B cell (primary cell): ENCODE measurements around the gene FBF1. TPM values are rescaled to one million over a fixed set of nuclear protein-coding genes. Genes with fewer than 3 reads are reported as not detected.

Source experiments
- ATAC-seq: fragments of 200-7000 bp; cut with Tn5 transposase; one replicate; pipeline ENCODE4 v1.10.0; 2021; ENCODE audit warnings: low read depth, mild to moderate bottlenecking, moderate number of reproducible peaks, moderate library complexity
- CTCF ChIA-PET: fragments of 350-600 bp; sonication (Branson Sonifier 250); formaldehyde crosslinking; loops from one replicate; lab custom pipeline; 2021; ENCODE audit warnings: antibody characterized with exemption, inconsistent platforms; lab: Charles Lee
- POLR2A ChIA-PET: fragments of 350-600 bp; sonication (Branson Sonifier 250); formaldehyde crosslinking; loops from one replicate; lab custom pipeline; 2021; ENCODE audit warnings: antibody characterized with exemption; lab: Charles Lee
- DNase-seq: peaks from one replicate; pipeline ENCODE4 v3.0.0; 2013
- H2AFZ ChIP-seq: 2 replicates; pipeline ENCODE4 v1.6.1; 2012; ENCODE audit warnings: mild to moderate bottlenecking, low read depth, low read length; ENCODE audit not compliant: insufficient read depth, poor library complexity, severe bottlenecking
- H3K27ac ChIP-seq, 2 donors: 1 replicate in 1 of 2; 2 replicates in 1 of 2; pipeline ENCODE4 v1.5.1; 2012 to 2013; ENCODE audit warnings: low read length in 2 of 2, mild to moderate bottlenecking in 2 of 2, moderate library complexity in 1 of 2
- H3K27me3 ChIP-seq, 4 experiments: fragments of 200-600 bp in 1 of 4; sonication (generic) in 1 of 4; replicated peaks in 1 of 4; 1 replicate in 2 of 4; 2 replicates in 2 of 4; pipeline versions ENCODE4 v1.6.1 to v1.7.0; 2013 to 2016; ENCODE audit warnings: low read length in 3 of 4, mild to moderate bottlenecking in 2 of 4, mixed read lengths in 1 of 4, moderate library complexity in 1 of 4; ENCODE audit not compliant: insufficient read depth in 4 of 4, control insufficient read depth in 3 of 4; ENCODE audit errors: control extremely low read depth in 1 of 4
- H3K36me3 ChIP-seq, 2 experiments: replicated peaks in 1 of 2; 1 replicate in 1 of 2; 2 replicates in 1 of 2; pipeline versions ENCODE4 v1.6.1 to v1.7.1; 2013; ENCODE audit warnings: low read length in 1 of 2; ENCODE audit not compliant: insufficient read depth in 2 of 2, control insufficient read depth in 1 of 2; ENCODE audit errors: control extremely low read depth in 1 of 2, extremely low read depth in 1 of 2
- H3K4me1 ChIP-seq, 2 donors: fragments of 200-600 bp in 1 of 2; sonication (generic) in 1 of 2; 1 replicate in 1 of 2; 2 replicates in 1 of 2; pipeline versions ENCODE4 v1.5.1 to v1.6.1; 2013 to 2017; ENCODE audit warnings: low read length in 2 of 2; ENCODE audit not compliant: control insufficient read depth in 2 of 2, insufficient read depth in 2 of 2
- H3K4me2 ChIP-seq: replicated peaks from 2 replicates; pipeline ENCODE3; 2012; ENCODE audit warnings: mild to moderate bottlenecking, low read depth, low read length; ENCODE audit not compliant: poor library complexity, severe bottlenecking
- H3K4me3 ChIP-seq, 5 experiments: fragments of 200-600 bp in 1 of 5; sonication (generic) in 1 of 5; 1 replicate in 3 of 5; 2 replicates in 2 of 5; pipeline versions ENCODE4 v1.5.1 to v1.7.0; 2011 to 2016; ENCODE audit warnings: low read length in 4 of 5, mild to moderate bottlenecking in 4 of 5, low read depth in 2 of 5, control low read depth in 1 of 5, moderate library complexity in 1 of 5; ENCODE audit not compliant: insufficient read depth in 1 of 5; ENCODE audit errors: control extremely low read depth in 1 of 5, extremely low read depth in 1 of 5
- H3K79me2 ChIP-seq: fragments of 200-600 bp; sonication (generic); one replicate; pipeline ENCODE4 v1.6.0; 2016; ENCODE audit warnings: low read length; ENCODE audit not compliant: control insufficient read depth, insufficient read depth
- H3K9ac ChIP-seq: fragments of 200-600 bp; sonication (generic); 2 replicates; pipeline ENCODE4 v1.6.1; 2017; ENCODE audit warnings: mild to moderate bottlenecking, low read length, moderate library complexity
- H3K9me3 ChIP-seq, 3 donors: one replicate each; pipeline versions ENCODE4 v1.6.1 to v1.7.1; 2013; ENCODE audit warnings: low read length in 2 of 3; ENCODE audit not compliant: control insufficient read depth in 2 of 3, insufficient read depth in 1 of 3; ENCODE audit errors: control extremely low read depth in 1 of 3
- H4K20me1 ChIP-seq: 2 replicates; pipeline ENCODE4 v1.6.0; 2012; ENCODE audit warnings: mild to moderate bottlenecking, low read length; ENCODE audit not compliant: insufficient read depth, control insufficient read depth, poor library complexity, severe bottlenecking
- H3K27ac Mint-ChIP-seq: one replicate; pipeline ENCODE4 v1.8.0; 2021; ENCODE audit warnings: mixed read lengths
- H3K27me3 Mint-ChIP-seq: one replicate; pipeline ENCODE4 v1.8.0; 2021; ENCODE audit warnings: mixed read lengths
- H3K4me1 Mint-ChIP-seq: one replicate; pipeline ENCODE4 v1.8.0; 2021; ENCODE audit warnings: mixed read lengths
- H3K4me3 Mint-ChIP-seq: one replicate; pipeline ENCODE4 v1.8.0; 2021; ENCODE audit warnings: mixed read lengths
- H3K9me3 Mint-ChIP-seq: one replicate; pipeline ENCODE4 v1.8.0; 2022; ENCODE audit warnings: mixed read lengths; ENCODE audit not compliant: insufficient read depth
- EZH2 ChIP-seq: IDR thresholded peaks from 2 replicates; pipeline ENCODE4 v1.6.1; 2012; ENCODE audit warnings: borderline replicate concordance, low read depth, mild to moderate bottlenecking, moderate library complexity, low read length; ENCODE audit not compliant: insufficient read depth, poor library complexity, severe bottlenecking
- WGBS: methylation state at CpG from one replicate; pipeline ENCODE4 v1.1.5; 2013; ENCODE audit warnings: missing lambda C conversion rate; ENCODE audit not compliant: insufficient coverage; 5-methylcytosine and 5-hydroxymethylcytosine counted together
- intact Hi-C: fragments of 100-400 bp; cut with micrococcal nuclease; formaldehyde crosslinking; loops from one replicate; pipeline ENCODE4 v1.10.0; 2022
- polyA plus RNA-seq: library from polyadenylated mRNA; depleted of rRNA; stranded (reverse); fragments of >200 nt; gene quantifications from 2 replicates; pipeline ENCODE4 v1.2.3, GENCODE V29; 2012
- total RNA-seq, 2 donors: library from RNA; stranded (reverse); fragments of 120-200 nt in 1 of 2; gene quantifications; 1 replicate in 1 of 2; 2 replicates in 1 of 2; pipeline versions ENCODE4 v1.2.3 to v1.2.4, GENCODE V29; 2013 to 2022
- TF ChIP-seq, protein P1 (sequence below): fragments of 200-600 bp; IDR thresholded peaks from one replicate; pipeline ENCODE4 v1.8.0; 2022; ENCODE audit warnings: antibody characterized with exemption, mild to moderate bottlenecking

FBF1 gene
- total and polyA plus RNA-seq, 2 donors (not counting 1 experiment from before 2014, with no cell fraction given), result 21.6 to 31.5 TPM

DNA sequence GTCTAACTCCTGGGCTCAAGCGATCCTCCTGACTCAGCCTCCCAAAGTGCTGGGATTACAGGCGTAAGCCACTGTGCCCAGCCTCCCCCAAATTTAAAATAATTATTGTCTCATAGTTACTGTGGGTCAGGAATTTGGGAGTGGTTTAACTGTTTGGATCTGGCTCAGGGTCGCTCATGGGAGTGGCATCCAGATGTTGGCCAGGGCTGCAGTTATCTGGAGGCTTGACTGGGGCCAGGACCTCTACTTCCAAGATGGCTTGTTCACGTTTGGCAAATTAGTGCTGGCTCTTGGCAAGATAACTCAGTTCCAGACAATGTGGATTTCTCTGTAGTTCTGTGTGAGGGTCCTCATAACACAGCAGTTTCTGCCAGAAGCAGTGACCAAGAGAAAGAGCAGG lies 46.2 kb upstream of the FBF1 start:
- no peaks in the 10 kb centered on the region for H3K27me3 Mint-ChIP-seq

DNA sequence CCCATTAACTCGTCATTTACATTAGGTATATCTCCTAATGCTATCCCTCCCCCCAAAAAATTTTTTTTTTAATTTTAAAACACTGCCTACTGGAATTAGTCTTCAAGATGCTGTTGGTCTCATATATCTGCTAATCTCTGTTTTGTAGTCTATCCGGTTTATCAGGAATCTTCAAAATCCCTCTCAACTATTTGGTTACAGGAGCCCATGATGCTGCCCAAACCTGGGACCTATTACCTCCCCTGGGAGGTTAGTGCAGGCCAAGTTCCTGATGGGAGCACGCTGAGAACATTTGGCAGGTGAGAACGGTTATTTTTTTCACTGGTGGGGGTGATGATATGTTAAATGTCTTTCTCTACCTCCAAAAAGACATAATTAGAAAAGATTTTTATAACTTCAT lies 45.1 kb upstream of the FBF1 start:
- Histone ChIP-seq H3K4me3 (no peak overlapping the region), H3K4me1 (no peaks in the 10 kb centered on the region), H2AFZ (no peak overlapping the region), H3K27me3 (no peaks in the 10 kb centered on the region), H3K9ac (no peak overlapping the region), H3K79me2 (peaks cover 4% of the 10 kb centered on the region), H3K27ac (no peak overlapping the region), H3K9me3 (no peaks in the 10 kb centered on the region), H3K4me2 (no peak overlapping the region), H3K36me3 (no peaks in the 10 kb centered on the region), H4K20me1 (no peaks in the 10 kb centered on the region)
- no peak overlapping the region for H3K4me3 Mint-ChIP-seq
- ATAC-seq (no peak), DNase-seq (no peak)
- no peaks in the 10 kb centered on the region for H3K27me3 Mint-ChIP-seq
- POLR2A ChIA-PET, result no interaction called here
- H3K4me1 Mint-ChIP-seq, result peaks cover 4% of the 10 kb centered on the region
- TF ChIP-seq, protein P1, sequence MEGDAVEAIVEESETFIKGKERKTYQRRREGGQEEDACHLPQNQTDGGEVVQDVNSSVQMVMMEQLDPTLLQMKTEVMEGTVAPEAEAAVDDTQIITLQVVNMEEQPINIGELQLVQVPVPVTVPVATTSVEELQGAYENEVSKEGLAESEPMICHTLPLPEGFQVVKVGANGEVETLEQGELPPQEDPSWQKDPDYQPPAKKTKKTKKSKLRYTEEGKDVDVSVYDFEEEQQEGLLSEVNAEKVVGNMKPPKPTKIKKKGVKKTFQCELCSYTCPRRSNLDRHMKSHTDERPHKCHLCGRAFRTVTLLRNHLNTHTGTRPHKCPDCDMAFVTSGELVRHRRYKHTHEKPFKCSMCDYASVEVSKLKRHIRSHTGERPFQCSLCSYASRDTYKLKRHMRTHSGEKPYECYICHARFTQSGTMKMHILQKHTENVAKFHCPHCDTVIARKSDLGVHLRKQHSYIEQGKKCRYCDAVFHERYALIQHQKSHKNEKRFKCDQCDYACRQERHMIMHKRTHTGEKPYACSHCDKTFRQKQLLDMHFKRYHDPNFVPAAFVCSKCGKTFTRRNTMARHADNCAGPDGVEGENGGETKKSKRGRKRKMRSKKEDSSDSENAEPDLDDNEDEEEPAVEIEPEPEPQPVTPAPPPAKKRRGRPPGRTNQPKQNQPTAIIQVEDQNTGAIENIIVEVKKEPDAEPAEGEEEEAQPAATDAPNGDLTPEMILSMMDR, result no peak
- no peak for TF ChIP-seq EZH2
- WGBS, result no CpG with 5 or more reads among the region's 4 CpGs
- H3K27ac Mint-ChIP-seq, result no peak overlapping the region
- intact Hi-C loops, result no loop called here
- CTCF ChIA-PET, result no interaction called here
- H3K9me3 Mint-ChIP-seq, result no peaks in the 10 kb centered on the region

More for the DNA sequence above, 46.2 kb upstream of the FBF1 start:
- Histone ChIP-seq H3K36me3 (no peaks in the 10 kb centered on the region), H2AFZ (no peak overlapping the region), H3K27me3 (no peaks in the 10 kb centered on the region), H4K20me1 (no peaks in the 10 kb centered on the region), H3K4me3 (no peak overlapping the region), H3K79me2 (peaks cover 4% of the 10 kb centered on the region), H3K9ac (no peak overlapping the region), H3K9me3 (no peaks in the 10 kb centered on the region), H3K27ac (no peak overlapping the region), H3K4me1 (peaks cover 0 to 8% of the 10 kb centered on the region in 2 donors), H3K4me2 (no peak overlapping the region)
- WGBS, result 100% methylated on average over 2 of the region's 4 CpGs
- POLR2A ChIA-PET, result interaction anchor here (0.6 kb wide), 1 partner anchor 512 kb away, joined by 4 read pairs; no protein-coding TSS in a partner anchor
- CTCF ChIA-PET, result interaction anchor here (0.8 to 1.5 kb wide), 2 partner anchors 10 to 14 kb away, joined by 3 to 8 read pairs; no protein-coding TSS in a partner anchor
- Mint-ChIP-seq H3K4me1 (peaks cover 9% of the 10 kb centered on the region), H3K9me3 (no peaks in the 10 kb centered on the region), H3K4me3 (no peak overlapping the region), H3K27ac (no peak overlapping the region)
- TF ChIP-seq, protein P1, result no peak
- TF ChIP-seq EZH2, result no peak
- intact Hi-C loops, result no loop called here
- no peak for ATAC-seq
- DNase-seq, result no peak
